Heart left ventricle (tissue), 13 donors: Measurements from ENCODE around the gene CLDND1.

Source experiments
- POLR2A ChIP-seq, 2 donors: fragments of 450-650 bp; IDR thresholded peaks; one replicate each; pipeline ENCODE4 v1.6.1; 2017; ENCODE audit warnings: antibody characterized with exemption in 2 of 2, mild to moderate bottlenecking in 2 of 2, moderate library complexity in 2 of 2
- TF ChIP-seq, protein P1 (sequence below), 12 donors: fragments of 200-600 bp; sonication (generic) in 4 of 12; IDR thresholded peaks; one replicate each; pipeline versions ENCODE4 v1.5.0 to v1.8.0; 2018 to 2022; ENCODE audit warnings: antibody characterized with exemption in 12 of 12, mild to moderate bottlenecking in 5 of 12
- donor health status: ischemic (EF 13 %, LVEDD 7.1; RV severe dilation, severe dysfunction).
- donor health status: DM: no; HTN: yes; CAD: no.
- donor health status: DM: no; HTN: no; CAD: no.
- donor health status: ischemic (EF 25% LVEDD 6.9; RV normal size, moderate dysfunction).
- donor health status: ischemic (EF 25% LVEDD 5.7; RV mildly dilated, moderate dysfunction).
- donor health status: ischemic (EF 35%, LVEDD 5.7; RV mildly dilated, moderate dysfunction).
- donor health status: nonischemic (EF 11% LVEDD 7.7; RV severe dilation, severe dysfunction).
- donor health status: DM: yes; HTN: yes; CAD: no.
- donor health status: PGD.
- donor health status: ischemic (EF 29% LVEDD 5.4; RV normal size, mild dysfunction).
- donor health status: nonischemic (EF 23%, LVEDD 6.1; RV moderate dilation, normal function).

DNA sequence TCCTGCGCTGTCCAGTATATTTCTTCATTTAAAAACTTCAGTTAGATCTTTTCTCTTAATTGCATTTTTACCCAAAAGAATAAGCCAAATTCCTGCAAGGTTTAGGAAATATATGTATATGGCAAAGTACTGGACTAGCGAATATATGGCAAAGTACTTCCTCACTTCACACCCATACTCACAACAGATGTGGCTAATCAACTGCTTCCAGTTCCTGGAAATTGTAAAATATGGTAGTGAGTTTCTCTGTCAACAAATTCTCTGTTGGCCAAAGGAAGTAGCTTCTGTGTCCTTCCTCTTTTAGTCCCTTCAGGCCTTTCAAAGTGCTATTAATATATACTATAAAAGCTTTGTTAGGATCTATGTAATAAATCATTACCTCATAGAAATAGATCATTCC is 31.1 kb upstream of the CLDND1 start:
- TF ChIP-seq POLR2A (IDR thresholded peaks at IDR 0.05) = no peak
- TF ChIP-seq, protein P1, sequence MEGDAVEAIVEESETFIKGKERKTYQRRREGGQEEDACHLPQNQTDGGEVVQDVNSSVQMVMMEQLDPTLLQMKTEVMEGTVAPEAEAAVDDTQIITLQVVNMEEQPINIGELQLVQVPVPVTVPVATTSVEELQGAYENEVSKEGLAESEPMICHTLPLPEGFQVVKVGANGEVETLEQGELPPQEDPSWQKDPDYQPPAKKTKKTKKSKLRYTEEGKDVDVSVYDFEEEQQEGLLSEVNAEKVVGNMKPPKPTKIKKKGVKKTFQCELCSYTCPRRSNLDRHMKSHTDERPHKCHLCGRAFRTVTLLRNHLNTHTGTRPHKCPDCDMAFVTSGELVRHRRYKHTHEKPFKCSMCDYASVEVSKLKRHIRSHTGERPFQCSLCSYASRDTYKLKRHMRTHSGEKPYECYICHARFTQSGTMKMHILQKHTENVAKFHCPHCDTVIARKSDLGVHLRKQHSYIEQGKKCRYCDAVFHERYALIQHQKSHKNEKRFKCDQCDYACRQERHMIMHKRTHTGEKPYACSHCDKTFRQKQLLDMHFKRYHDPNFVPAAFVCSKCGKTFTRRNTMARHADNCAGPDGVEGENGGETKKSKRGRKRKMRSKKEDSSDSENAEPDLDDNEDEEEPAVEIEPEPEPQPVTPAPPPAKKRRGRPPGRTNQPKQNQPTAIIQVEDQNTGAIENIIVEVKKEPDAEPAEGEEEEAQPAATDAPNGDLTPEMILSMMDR (IDR thresholded peaks at IDR 0.05) = no peak
